WTC11 (cell line): Measurements from ENCODE around the gene DMD. TPM values are rescaled to one million over a fixed set of nuclear protein-coding genes. Genes with fewer than 3 reads are reported as not detected.

Source experiments
- ATAC-seq: fragments of 200-7000 bp; cut with Tn5 transposase; 2 replicates; pipeline ENCODE4 v1.10.0; 2021; ENCODE audit warnings: mild to moderate bottlenecking, moderate library complexity
- CTCF ChIA-PET: fragments of 300-600 bp; sonication (Branson Sonifier 250); formaldehyde crosslinking; loops from one replicate; lab custom pipeline; 2021; ENCODE audit warnings: antibody characterized with exemption; lab: Charles Lee
- POLR2A ChIA-PET: fragments of 350-600 bp; sonication (Branson Sonifier 250); formaldehyde crosslinking; loops from one replicate; lab custom pipeline; 2021; ENCODE audit warnings: antibody characterized with exemption; lab: Charles Lee
- DNase-seq: peaks from one replicate; pipeline ENCODE4 v3.0.0; 2021; ENCODE audit warnings: low spot score
- H3K27ac Mint-ChIP-seq: 2 replicates; pipeline ENCODE4 v1.8.0; 2021; ENCODE audit warnings: mixed read lengths
- H3K27me3 Mint-ChIP-seq: 2 replicates; pipeline ENCODE4 v1.8.0; 2021; ENCODE audit warnings: low read depth, mild to moderate bottlenecking, moderate library complexity, mixed read lengths
- H3K36me3 Mint-ChIP-seq: 2 replicates; pipeline ENCODE4 v1.8.0; 2021; ENCODE audit warnings: mixed read lengths
- H3K4me1 Mint-ChIP-seq: 2 replicates; pipeline ENCODE4 v1.8.0; 2022; ENCODE audit warnings: mixed read lengths
- H3K4me3 Mint-ChIP-seq: 2 replicates; pipeline ENCODE4 v1.8.0; 2021; ENCODE audit warnings: mild to moderate bottlenecking, moderate library complexity, mixed read lengths
- H3K9me3 Mint-ChIP-seq: 2 replicates; pipeline ENCODE4 v1.8.0; 2021; ENCODE audit warnings: mixed read lengths
- ELF4 ChIP-seq: sonication (generic); formaldehyde crosslinking; IDR thresholded peaks from 2 replicates; pipeline ENCODE4 v1.8.1; 2022; ENCODE audit warnings: low read depth, mild to moderate bottlenecking, moderate library complexity, missing genetic modification reagents
- GABPB1 ChIP-seq: sonication (generic); formaldehyde crosslinking; IDR thresholded peaks from 2 replicates; pipeline ENCODE4 v1.8.1; 2023; ENCODE audit warnings: mild to moderate bottlenecking, missing genetic modification reagents
- GTF2I ChIP-seq: fragments of 250-450 bp; sonication (Bioruptor Pico); conservative IDR thresholded peaks from 2 replicates; pipeline ENCODE4 v1.4.0; 2021; ENCODE audit warnings: mild to moderate bottlenecking
- SMAD3 ChIP-seq: sonication (generic); formaldehyde crosslinking; IDR thresholded peaks from 2 replicates; pipeline ENCODE4 v1.8.0; 2022; ENCODE audit warnings: missing genetic modification reagents, mild to moderate bottlenecking, borderline replicate concordance
- TEAD4 ChIP-seq: sonication (generic); formaldehyde crosslinking; IDR thresholded peaks from 2 replicates; pipeline ENCODE4 v1.8.0; 2022; ENCODE audit warnings: mild to moderate bottlenecking, missing genetic modification reagents
- ZNF219 ChIP-seq: sonication (generic); formaldehyde crosslinking; IDR thresholded peaks from 2 replicates; pipeline ENCODE4 v1.8.0; 2023; ENCODE audit warnings: missing genetic modification reagents, mild to moderate bottlenecking, borderline replicate concordance
- ZNF232 ChIP-seq: sonication (generic); formaldehyde crosslinking; IDR thresholded peaks from 2 replicates; pipeline ENCODE4 v1.8.0; 2022; ENCODE audit warnings: mild to moderate bottlenecking, missing genetic modification reagents
- ZNF423 ChIP-seq: fragments of 250-450 bp; sonication (Bioruptor Pico); IDR thresholded peaks from 2 replicates; pipeline ENCODE4 v2.1.2; 2022; ENCODE audit warnings: mild to moderate bottlenecking, moderate library complexity
- ZNF671 ChIP-seq: fragments of 250-450 bp; sonication (Bioruptor Pico); IDR thresholded peaks from 2 replicates; pipeline ENCODE4 v1.8.0; 2021; ENCODE audit warnings: mild to moderate bottlenecking
- total RNA-seq: library from RNA; stranded (reverse); gene quantifications from 3 replicates; pipeline ENCODE4 v1.2.3, GENCODE V29; 2021
- TF ChIP-seq, protein P1 (sequence below): fragments of 250-450 bp; sonication (Bioruptor Pico); IDR thresholded peaks from 2 replicates; pipeline ENCODE4 v1.9.0; 2021; ENCODE audit warnings: moderate library complexity, mild to moderate bottlenecking, inconsistent platforms, borderline replicate concordance
- TF ChIP-seq, protein P2 (sequence below): sonication (generic); formaldehyde crosslinking; IDR thresholded peaks from 2 replicates; pipeline ENCODE4 v1.8.0; 2022; ENCODE audit warnings: mild to moderate bottlenecking, missing genetic modification reagents
- TF ChIP-seq, protein P3 (sequence below): sonication (generic); formaldehyde crosslinking; IDR thresholded peaks from 2 replicates; pipeline ENCODE4 v1.8.0; 2023; ENCODE audit warnings: missing genetic modification reagents
- TF ChIP-seq, protein P4 (sequence below): sonication (generic); formaldehyde crosslinking; IDR thresholded peaks from 2 replicates; pipeline ENCODE4 v1.8.1; 2023; ENCODE audit warnings: mild to moderate bottlenecking, missing genetic modification reagents, moderate library complexity
- TF ChIP-seq, protein P5 (sequence below): sonication (generic); formaldehyde crosslinking; IDR thresholded peaks from 2 replicates; pipeline ENCODE4 v1.8.0; 2023; ENCODE audit warnings: missing genetic modification reagents, mild to moderate bottlenecking, borderline replicate concordance
- TF ChIP-seq, protein P6 (sequence below): fragments of 250-450 bp; sonication (Bioruptor Pico); conservative IDR thresholded peaks from 2 replicates; pipeline ENCODE4 v1.9.0; 2021; ENCODE audit warnings: mild to moderate bottlenecking
- TF ChIP-seq, protein P7 (sequence below): sonication (generic); formaldehyde crosslinking; IDR thresholded peaks from 2 replicates; pipeline ENCODE4 v1.8.1; 2022; ENCODE audit warnings: low read depth, missing genetic modification reagents, borderline replicate concordance
- TF ChIP-seq, protein P8 (sequence below): sonication (generic); formaldehyde crosslinking; IDR thresholded peaks from 2 replicates; pipeline ENCODE4 v1.8.1; 2023; ENCODE audit warnings: mild to moderate bottlenecking, moderate library complexity, missing genetic modification reagents
- TF ChIP-seq, protein P9 (sequence below): sonication (generic); formaldehyde crosslinking; IDR thresholded peaks from 2 replicates; pipeline ENCODE4 v1.8.1; 2022; ENCODE audit warnings: low read depth, mild to moderate bottlenecking, moderate library complexity, missing genetic modification reagents, borderline replicate concordance

DMD gene
- total RNA-seq, 1 experiment from 2014 or later = 9.1 TPM

DNA sequence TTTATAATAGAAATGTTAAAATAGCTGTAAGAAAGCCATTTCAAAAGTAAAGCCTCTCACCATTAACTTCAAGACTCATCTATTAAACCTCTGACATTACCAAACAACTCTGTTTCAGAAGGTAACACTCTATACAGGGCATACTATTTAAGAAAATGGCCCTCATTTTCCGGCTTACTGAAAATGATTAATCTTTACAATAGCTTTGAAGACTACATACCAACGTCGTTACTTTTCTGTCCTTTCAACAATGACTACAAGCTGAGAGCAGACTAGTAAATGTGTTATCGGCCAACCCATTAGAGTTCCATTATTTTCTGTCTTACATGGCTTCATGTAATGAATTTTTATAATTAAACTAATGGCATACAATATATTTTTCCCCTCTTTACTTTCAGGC, 1545.9 kb downstream of the DMD start (continued):
- TF ChIP-seq ZNF671 (CRISPR knock-in tag) (no peak), ELF4 (no peak), ZNF219 (no peak), TEAD4 (CRISPR knock-in tag) (no peak)
- TF ChIP-seq, protein P1, sequence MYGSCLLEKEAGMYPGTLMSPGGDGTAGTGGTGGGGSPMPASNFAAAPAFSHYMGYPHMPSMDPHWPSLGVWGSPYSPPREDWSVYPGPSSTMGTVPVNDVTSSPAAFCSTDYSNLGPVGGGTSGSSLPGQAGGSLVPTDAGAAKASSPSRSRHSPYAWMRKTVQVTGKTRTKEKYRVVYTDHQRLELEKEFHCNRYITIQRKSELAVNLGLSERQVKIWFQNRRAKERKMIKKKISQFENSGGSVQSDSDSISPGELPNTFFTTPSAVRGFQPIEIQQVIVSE = no peak
- TF ChIP-seq, all 79 proteins: peak for 0

DNA sequence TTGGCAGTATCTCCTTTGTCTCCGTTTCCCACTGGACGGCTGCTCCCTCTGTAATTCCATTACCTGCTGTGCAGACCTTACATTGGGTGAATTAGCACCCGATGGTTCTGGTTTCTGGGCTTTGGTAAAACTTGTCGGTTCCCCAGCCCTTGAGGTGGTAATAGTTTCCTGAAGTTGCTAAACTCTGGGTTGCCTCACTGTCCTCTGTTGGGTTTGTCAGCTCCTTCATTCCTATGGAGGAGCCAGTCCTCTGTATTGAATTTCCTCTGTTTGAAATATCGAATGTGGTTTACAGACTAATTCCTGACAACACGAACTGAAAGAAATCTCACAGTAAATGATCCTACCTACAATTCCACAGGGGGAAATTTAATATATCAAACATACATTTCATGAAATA, 1548.2 kb downstream of the DMD start:
- H3K9me3 Mint-ChIP-seq = no peaks in the 10 kb centered on the region
- H3K4me1 Mint-ChIP-seq = peaks cover 17% of the 10 kb centered on the region
- ATAC-seq = no peak
- DNase-seq = no peak
- H3K27ac Mint-ChIP-seq = no peak overlapping the region
- H3K4me3 Mint-ChIP-seq = no peak overlapping the region
- TF ChIP-seq, protein P2, sequence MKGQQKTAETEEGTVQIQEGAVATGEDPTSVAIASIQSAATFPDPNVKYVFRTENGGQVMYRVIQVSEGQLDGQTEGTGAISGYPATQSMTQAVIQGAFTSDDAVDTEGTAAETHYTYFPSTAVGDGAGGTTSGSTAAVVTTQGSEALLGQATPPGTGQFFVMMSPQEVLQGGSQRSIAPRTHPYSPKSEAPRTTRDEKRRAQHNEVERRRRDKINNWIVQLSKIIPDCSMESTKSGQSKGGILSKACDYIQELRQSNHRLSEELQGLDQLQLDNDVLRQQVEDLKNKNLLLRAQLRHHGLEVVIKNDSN (CRISPR knock-in tag) = no peak
- TF ChIP-seq, protein P3, sequence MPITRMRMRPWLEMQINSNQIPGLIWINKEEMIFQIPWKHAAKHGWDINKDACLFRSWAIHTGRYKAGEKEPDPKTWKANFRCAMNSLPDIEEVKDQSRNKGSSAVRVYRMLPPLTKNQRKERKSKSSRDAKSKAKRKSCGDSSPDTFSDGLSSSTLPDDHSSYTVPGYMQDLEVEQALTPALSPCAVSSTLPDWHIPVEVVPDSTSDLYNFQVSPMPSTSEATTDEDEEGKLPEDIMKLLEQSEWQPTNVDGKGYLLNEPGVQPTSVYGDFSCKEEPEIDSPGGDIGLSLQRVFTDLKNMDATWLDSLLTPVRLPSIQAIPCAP (CRISPR knock-in tag) = no peak
- TF ChIP-seq, protein P4, sequence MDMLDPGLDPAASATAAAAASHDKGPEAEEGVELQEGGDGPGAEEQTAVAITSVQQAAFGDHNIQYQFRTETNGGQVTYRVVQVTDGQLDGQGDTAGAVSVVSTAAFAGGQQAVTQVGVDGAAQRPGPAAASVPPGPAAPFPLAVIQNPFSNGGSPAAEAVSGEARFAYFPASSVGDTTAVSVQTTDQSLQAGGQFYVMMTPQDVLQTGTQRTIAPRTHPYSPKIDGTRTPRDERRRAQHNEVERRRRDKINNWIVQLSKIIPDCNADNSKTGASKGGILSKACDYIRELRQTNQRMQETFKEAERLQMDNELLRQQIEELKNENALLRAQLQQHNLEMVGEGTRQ (CRISPR knock-in tag) = no peak
- TF ChIP-seq, protein P5, sequence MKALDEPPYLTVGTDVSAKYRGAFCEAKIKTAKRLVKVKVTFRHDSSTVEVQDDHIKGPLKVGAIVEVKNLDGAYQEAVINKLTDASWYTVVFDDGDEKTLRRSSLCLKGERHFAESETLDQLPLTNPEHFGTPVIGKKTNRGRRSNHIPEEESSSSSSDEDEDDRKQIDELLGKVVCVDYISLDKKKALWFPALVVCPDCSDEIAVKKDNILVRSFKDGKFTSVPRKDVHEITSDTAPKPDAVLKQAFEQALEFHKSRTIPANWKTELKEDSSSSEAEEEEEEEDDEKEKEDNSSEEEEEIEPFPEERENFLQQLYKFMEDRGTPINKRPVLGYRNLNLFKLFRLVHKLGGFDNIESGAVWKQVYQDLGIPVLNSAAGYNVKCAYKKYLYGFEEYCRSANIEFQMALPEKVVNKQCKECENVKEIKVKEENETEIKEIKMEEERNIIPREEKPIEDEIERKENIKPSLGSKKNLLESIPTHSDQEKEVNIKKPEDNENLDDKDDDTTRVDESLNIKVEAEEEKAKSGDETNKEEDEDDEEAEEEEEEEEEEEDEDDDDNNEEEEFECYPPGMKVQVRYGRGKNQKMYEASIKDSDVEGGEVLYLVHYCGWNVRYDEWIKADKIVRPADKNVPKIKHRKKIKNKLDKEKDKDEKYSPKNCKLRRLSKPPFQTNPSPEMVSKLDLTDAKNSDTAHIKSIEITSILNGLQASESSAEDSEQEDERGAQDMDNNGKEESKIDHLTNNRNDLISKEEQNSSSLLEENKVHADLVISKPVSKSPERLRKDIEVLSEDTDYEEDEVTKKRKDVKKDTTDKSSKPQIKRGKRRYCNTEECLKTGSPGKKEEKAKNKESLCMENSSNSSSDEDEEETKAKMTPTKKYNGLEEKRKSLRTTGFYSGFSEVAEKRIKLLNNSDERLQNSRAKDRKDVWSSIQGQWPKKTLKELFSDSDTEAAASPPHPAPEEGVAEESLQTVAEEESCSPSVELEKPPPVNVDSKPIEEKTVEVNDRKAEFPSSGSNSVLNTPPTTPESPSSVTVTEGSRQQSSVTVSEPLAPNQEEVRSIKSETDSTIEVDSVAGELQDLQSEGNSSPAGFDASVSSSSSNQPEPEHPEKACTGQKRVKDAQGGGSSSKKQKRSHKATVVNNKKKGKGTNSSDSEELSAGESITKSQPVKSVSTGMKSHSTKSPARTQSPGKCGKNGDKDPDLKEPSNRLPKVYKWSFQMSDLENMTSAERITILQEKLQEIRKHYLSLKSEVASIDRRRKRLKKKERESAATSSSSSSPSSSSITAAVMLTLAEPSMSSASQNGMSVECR (CRISPR knock-in tag) = no peak
- no peaks in the 10 kb centered on the region; the same call in 1 of the 2 replicates for H3K27me3 Mint-ChIP-seq
- POLR2A ChIA-PET = no interaction called here
- H3K36me3 Mint-ChIP-seq = no peaks in the 10 kb centered on the region
- CTCF ChIA-PET = no interaction called here

DNA sequence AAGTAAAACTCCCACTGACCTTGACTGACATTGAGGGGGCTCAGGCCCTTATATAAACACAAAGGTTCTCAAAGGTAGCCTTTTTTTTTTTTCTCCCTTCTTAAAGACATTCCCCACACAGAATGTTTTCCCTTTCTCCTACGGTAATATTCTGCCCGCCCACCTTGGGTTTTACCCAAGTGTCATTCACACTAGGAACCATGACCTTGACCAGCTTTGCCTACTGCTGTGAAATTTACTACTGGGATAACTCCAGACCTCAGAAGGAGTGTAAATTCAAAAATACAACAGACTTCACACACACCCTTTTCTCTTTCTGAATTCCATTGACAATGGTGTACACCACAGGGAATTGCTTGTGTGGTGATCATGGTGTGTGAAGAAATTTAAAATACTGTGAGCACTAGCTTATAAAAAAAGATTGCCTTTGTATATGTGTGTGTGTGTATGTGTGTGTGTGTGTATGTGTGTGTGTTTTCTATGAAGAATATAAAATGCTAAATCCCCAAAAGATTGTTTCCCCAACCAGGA, 1550.0 kb downstream of the DMD start:
- Mint-ChIP-seq H3K4me3 (no peak overlapping the region), H3K27me3 (no peaks in the 10 kb centered on the region; the same call in 1 of the 2 replicates), H3K27ac (no peak overlapping the region), H3K9me3 (no peaks in the 10 kb centered on the region), H3K36me3 (no peaks in the 10 kb centered on the region), H3K4me1 (peaks cover 17% of the 10 kb centered on the region)
- ChIA-PET POLR2A (no interaction called here), CTCF (no interaction called here)
- ATAC-seq = no peak
- DNase-seq = no peak
- TF ChIP-seq GABPB1 (no peak), ZNF423 (no peak), ZNF232 (CRISPR knock-in tag) (no peak), GTF2I (no peak), SMAD3 (CRISPR knock-in tag) (no peak)
- TF ChIP-seq, protein P6, sequence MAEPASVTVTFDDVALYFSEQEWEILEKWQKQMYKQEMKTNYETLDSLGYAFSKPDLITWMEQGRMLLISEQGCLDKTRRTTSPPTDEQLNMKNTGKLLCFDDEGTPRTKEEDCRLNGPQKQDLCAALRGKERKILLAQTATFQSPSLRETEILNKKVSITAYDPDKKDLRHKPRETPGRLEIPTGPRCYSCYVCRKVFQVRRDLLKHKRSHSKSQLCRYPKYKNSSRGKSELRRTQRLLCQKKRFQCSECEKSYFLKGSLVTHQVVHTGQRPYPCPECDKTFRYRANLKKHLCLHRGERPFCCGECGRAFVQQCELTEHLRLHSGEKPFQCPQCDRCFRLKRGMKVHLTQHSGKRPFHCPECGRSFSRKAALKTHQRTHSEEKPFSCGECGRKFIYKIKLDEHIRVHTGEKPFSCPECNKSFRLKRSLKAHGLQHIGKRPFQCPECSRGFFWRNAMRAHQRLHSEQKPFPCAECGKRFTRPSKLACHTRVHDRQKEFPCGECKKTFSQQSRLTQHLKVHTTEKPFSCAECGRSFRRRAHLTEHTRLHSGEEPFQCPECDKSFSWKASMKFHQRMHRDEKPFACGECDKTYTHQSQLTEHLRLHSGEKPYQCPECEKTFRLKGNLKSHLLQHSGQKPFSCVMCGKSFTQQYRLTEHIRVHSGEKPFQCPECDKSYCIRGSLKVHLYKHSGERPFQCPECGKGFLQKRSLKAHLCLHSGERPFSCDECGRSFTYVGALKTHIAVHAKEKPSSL (CRISPR knock-in tag) = no peak
- TF ChIP-seq, protein P7, sequence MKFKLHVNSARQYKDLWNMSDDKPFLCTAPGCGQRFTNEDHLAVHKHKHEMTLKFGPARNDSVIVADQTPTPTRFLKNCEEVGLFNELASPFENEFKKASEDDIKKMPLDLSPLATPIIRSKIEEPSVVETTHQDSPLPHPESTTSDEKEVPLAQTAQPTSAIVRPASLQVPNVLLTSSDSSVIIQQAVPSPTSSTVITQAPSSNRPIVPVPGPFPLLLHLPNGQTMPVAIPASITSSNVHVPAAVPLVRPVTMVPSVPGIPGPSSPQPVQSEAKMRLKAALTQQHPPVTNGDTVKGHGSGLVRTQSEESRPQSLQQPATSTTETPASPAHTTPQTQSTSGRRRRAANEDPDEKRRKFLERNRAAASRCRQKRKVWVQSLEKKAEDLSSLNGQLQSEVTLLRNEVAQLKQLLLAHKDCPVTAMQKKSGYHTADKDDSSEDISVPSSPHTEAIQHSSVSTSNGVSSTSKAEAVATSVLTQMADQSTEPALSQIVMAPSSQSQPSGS (CRISPR knock-in tag) = no peak
- TF ChIP-seq, protein P8, sequence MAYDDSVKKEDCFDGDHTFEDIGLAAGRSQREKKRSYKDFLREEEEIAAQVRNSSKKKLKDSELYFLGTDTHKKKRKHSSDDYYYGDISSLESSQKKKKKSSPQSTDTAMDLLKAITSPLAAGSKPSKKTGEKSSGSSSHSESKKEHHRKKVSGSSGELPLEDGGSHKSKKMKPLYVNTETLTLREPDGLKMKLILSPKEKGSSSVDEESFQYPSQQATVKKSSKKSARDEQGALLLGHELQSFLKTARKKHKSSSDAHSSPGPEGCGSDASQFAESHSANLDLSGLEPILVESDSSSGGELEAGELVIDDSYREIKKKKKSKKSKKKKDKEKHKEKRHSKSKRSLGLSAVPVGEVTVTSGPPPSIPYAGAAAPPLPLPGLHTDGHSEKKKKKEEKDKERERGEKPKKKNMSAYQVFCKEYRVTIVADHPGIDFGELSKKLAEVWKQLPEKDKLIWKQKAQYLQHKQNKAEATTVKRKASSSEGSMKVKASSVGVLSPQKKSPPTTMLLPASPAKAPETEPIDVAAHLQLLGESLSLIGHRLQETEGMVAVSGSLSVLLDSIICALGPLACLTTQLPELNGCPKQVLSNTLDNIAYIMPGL (CRISPR knock-in tag) = no peak
- TF ChIP-seq, protein P9, sequence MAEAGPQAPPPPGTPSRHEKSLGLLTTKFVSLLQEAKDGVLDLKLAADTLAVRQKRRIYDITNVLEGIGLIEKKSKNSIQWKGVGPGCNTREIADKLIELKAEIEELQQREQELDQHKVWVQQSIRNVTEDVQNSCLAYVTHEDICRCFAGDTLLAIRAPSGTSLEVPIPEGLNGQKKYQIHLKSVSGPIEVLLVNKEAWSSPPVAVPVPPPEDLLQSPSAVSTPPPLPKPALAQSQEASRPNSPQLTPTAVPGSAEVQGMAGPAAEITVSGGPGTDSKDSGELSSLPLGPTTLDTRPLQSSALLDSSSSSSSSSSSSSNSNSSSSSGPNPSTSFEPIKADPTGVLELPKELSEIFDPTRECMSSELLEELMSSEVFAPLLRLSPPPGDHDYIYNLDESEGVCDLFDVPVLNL (CRISPR knock-in tag) = no peak
